Stimulated activated naive CD4-positive, alpha-beta T cell (primary cell): ENCODE measurements around the gene ASGR2.
"Not testable (repeated sequence)": the region's sequence is repeated elsewhere in the genome, so short reads cannot be mapped to it uniquely, and the experiment has no call there.

Experiments
- DNase-seq, 6 experiments: peaks; one replicate each; lab custom pipeline; 2025; lab: John Stamatoyannopoulos, UW

ASGR2 gene

DNA sequence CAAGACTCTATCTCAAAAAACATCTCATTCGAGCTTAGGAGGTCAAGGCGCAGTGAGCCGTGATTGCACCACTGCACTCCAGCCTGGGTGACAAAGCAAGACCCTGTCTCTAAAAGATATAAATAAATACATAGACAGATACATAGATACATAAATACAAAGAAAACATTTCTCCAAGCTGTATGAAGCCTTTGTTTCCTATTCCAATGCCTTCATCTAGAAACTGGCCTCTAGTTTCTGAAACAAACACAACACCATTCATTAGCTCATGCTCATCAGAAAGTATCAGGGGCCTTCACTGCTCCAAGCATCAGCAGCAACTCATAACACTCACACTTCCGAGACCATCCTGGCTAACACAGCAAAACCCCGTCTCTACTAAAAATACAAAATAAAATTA is 10.3 kb upstream of the ASGR2 start:
- no peak for DNase-seq

DNA sequence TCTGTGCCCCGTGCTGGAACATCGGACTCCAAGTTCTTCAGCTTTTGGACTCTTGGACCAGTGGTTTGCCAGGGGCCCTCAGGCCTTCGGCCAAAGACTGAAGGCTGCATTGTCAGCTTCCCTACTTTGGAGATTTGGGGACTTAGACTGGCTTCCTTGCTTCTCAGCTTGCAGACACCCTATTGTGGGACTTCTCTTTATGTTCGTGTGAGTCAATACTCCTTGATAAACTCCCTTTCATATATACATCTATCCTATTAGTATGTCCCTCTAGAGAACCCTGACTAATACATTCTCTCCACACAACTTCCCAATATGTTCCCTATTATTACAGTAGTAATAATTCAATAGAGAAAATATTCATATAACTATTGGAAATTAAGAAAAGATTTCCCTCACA is 9.2 kb upstream of the ASGR2 start:
- no peak for DNase-seq

DNA sequence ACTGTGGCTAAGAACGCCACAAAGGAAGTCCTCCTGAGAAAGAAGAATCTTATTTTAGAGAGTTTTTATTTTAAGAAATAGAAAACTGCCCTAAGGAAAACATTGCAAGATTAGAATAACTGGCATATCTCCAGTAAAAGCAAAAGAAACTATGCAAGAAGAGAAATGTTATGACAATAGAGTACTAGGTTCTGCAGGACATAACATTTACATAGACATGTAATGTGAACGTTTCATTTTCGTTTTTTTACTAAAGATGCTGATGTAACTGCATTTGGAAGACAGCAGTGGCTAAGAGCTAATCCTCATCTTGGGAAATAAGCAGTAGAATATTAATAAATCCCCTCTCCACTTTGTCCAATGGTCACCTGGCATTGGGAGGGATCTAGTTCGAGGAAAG is 7.8 kb upstream of the ASGR2 start:
- no peak for DNase-seq

DNA sequence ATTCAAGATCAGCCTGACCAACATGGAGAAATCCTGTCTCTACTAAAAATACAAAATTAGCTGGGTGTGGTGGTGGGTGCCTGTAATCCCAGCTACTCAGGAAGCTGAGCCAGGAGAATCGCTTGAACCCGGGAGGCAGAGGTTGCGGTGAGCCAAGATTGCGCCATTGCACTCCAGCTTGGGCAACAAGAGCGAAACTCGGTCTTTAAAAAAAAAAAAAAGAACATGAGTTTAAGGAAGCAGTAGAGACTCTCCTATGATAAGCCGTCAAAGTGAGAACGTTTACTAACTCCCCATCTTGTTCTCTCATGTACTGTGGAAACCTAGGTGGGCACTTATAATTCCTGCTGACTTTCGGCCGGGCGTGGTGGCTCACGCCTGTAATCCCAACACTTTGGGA is 6.0 kb upstream of the ASGR2 start:
- not testable (repeated sequence) for DNase-seq

DNA sequence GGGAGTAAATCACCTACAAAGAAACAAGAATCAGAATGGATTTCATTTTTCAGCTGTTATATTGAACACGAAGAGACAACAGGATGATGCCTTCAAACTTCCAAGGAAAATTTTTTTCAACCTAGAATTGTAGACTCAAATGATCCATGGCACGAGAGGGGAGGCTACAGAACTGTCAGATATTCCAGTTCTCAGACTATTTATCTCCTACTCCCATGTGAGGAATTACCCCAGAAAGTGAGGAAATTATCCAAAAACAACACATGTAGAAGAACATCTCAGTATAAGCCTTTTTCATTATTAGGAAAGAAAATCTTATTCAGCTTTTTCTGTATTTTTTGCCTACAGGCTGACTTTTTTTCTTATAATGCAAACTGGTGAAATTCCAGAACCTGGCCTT is 5.5 kb upstream of the ASGR2 start:
- no peak for DNase-seq

DNA sequence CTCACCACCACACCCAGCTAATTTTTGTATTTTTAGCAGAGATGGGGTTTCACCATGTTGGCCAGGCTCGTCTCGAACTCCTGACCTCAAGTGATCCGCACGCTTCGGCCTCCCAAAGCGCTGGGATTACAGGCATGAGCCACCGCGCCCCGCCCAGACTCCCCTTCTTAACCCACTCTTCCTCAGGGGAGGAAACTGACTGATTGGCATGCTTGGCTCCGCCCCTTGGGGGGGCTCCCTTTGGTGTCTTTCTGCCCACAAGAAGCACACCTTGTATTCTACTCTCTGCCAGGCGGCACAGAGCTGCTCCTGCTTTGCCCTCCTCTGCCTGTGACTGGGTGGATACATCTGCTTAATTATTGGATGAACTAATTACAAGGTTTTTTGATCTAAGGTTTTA is 4.7 kb upstream of the ASGR2 start:
- DNase-seq = no peak

DNA sequence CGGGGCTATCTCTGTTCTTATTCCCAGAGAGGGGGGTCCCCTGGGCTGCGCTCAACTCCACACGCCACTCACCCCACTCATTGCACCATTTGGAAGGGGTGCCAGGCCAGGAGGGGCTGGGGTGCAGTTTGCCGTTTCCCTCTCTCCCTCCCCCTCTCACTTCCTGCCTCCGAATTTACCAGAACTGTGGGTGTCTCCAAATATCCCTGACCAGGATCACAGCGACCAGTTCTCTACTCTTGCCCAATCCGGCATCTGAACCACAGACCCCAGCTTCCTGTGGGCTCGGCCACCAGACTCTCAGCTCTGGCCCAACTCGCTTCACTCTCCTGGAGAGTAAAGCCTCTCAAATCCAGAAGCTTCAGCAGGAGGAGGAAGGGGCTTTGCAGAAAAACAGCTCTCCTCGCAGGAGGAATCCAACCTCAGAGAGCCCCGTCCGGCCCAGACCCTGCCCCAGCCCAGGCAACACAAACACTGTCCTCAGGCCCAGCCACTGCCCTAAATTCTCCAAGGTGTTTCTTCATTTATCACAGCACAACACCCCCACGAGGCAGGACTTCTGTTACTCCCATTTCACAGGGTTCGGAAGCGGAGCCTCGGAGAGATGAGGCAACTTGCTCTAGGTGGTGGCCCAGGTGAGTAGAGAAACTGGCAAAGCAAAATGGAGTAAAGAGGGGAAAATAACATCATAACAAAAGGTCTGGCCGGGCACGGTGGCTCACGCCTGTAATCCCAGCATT is 423 bp upstream of the ASGR2 start:
- no peak for DNase-seq

DNA sequence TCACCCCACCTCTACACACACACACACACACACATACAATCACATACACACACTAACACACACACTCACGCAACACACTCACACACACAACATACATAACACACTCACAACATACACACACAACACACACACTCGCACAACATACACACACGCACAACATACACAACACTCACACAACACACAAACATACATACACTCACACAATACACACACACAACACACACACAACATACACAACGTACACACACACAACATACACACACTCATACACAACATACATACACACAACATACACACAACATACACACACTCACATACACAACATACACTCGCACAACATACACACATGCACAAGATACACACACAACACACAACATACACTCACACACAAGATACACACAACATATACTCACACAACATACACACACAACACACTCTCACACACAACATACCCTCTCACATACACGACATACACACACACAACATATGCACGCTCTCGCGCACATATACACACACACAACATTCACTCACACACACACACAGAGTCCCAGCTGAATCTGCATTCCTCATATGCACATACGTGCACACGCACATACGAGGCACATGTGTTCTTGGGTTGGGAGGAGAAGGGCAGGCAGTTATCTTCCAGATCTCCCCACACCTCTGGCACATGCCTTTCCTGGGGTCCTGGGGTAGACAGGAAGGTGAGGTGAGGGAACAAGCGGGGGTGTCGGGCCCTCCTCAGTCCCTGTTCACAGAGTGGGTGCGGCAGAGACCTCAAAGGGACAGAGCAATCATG is 1.1 kb downstream of the ASGR2 start:
- no peak for DNase-seq

DNA sequence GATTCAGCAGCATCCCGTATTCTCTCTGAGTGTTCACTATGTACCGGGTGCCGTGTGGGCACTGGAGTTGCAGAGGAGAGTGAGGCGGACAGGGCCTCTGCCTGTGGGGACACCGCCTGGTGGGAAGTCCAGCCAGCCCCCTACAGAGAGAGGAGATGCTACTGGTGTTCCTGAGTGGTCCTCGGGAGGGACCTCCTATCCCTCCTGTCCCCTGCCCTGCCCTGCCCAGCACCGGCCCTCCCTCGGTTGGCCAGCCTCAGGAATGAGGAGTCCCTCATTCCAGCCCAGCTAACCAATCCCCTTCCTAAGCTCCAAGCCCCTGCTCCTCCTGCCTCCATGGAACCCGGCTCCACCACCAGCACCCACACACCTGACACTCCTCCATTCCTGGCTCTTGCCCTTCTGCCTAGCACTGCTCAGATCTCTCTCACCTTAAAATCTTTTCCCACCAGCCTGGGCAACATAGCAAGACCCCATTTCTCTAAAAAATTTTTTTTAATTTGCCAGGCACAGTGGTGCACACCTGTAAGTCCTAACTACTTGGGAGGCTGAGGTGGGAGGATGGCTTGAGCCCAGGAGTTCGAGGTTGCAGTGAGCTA is 2.0 kb downstream of the ASGR2 start:
- no peak for DNase-seq

DNA sequence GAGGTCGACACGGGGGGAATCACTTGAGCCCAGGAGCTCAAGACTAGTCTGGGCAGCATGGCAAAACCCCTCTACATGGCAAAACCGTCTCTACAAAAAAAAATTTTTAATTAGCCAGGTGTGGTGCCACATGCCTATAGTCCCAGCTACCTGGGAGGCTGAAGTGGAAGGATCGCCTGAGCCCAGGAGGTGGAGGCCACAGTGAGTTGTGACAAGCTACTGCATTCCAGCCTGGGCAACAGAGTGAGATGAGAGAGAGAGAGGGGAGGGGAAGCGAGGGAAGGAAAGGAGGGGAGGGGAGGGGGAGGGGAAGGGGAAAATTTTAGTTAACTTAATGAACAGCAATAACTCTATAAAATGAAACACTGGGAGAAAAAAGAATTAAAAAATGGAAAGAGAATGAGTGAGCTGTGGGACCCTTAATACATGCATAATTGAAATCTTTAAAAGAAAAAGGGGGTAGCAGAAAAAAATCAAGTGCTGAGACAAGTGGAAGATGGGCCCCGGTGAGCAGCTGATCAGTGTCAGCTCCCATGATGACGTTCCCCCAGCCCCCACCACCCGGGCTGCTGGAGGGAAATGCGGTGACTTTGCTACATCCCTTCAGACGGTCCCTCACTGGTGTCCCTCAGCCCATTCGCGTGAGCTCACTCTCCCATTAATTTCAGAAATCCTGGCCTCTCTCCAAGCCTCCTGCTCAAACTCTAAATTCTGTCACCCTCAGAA is 2.7 kb downstream of the ASGR2 start:
- DNase-seq = no peak

DNA sequence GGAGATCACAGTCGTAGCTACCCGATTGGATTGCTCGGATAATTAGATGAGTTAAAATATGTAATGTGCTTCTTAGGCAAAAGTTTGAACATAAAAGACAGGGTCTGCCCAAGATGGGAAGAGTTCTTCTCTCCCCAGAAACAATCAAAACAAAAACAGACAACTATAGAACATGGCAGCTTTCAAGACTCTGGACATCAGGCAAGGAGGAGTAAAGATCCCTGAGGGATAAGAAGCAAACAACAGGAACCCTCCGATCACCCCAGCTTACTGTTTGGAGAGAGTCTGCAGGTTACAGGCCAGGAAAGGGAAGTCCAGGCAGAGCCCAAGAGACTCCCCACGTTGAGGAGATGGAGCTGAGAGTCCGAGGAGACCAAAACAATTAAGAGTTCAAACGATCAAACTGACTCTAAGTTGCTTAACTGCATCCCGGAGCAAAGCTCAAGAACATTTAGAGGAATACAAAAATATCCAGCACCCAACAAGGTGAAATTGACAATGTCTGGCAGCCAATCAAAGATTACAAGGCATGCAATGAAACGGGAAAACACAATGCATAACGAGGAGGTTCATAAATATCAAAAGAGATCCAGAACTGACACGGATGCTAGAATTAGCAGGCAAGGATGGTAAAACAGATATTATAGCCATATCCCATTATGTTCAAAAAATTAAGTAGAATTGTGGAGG is 3.9 kb downstream of the ASGR2 start:
- no peak for DNase-seq

DNA sequence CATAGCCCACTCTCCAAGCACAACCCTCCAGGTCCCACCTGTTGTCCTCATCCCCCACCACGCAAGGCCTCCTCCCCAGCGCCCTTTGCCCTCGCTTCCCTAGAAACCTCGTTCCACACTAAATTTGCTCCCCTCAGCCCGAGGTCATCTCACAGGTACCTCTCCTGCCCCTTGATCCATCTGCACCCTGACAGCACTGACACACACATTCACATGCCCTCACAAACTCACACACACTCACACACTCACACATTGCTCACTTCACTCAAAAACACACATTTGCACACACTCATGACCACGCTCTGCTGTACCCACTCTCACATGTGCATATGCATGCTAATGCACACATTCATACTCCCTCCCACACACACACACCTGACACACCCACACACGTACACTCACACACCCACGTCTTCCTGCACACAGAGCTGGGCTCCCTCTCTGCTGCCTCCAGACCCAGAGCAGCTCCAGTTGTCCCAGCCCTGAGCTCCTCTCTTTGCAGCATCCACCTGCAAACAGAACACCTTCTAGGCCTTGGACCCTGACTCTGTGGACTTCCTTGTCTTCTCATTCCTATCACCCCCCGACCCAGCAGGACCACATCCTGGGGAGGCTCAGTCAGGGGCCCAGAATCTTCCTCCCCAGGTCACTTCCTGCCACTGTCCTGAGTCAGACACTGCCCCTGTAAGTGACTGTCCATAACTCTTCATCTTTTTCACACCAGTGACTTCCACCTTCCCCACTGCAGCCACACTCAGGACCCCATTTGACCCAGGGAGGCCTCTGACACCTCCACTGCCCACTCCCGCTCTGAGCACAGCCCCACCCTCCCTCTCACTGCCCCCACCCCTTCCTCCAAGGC is 4.9 kb downstream of the ASGR2 start:
- no peak for DNase-seq

DNA sequence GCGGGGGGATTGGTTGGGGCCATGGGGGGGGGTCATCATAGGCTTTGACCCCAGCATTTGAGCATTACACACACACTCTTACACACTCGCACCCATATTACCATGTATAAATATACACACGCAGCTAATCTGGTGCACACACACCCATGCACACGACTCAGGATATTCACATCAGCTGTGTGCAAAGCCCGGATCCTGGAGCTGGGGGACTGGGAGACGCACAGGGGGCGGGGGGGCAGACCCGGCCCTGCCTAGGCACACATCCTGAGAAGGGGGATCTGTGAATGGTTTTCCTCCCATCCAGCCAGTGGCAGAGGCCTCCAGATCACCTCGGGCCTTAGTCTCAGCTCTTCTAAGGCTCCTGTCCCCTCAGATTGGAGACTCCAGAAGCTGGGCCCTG is 5.6 kb downstream of the ASGR2 start:
- no peak for DNase-seq

DNA sequence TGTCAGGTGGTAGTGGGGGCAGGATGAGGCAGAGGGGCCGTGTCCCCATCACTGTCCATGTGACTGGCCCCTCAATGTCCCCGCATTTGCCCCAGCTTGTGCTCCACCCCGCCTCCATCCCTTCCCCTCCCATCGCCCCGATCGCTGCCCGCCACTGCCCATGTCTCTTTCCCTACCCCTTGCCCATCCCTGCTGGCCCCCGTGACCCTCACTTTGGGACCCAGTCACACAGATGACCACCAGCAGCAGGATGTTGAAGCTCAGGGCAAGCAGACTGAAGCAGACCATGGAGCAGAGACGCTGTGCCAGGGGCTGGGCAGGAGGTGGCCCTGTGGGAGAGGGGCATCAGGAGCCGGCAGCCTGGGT is 6.1 kb downstream of the ASGR2 start:
- no peak for DNase-seq

DNA sequence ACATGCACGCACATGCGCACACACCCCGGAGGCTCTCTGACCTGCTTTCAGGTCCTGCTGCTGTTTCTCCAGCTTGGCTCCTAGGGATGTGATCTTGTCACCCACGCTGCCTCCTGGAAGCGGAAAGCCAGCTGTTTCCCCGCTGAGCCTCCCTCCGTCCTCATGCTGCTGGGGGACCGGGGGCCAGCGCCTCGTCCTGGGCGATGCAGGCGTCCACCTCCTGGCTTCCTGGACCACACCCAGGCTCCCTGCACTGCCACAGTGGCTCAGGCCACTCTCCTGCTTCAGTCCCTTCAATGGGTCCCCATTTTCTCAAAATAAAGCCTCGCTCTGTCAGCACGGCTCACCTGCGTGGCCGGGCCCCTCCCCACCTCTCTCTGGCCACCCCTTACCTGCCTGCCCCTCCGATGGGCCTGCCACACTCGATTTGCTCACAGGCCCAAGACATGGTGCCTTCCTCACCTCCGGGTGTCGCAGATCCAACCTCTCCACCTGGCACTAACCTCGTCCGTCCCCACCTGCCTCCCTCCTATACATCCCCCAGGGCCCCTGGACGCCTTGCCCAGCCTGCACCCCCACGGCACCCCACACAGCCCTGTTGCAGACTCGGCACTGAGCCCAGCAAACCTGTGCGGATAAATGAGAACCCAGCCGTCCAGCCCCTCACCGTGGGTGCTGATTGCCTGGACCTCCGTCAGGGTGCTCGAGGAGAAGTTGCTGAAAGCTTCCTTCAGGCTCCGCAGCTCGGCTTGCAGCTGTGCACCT is 6.6 kb downstream of the ASGR2 start:
- no peak for DNase-seq

DNA sequence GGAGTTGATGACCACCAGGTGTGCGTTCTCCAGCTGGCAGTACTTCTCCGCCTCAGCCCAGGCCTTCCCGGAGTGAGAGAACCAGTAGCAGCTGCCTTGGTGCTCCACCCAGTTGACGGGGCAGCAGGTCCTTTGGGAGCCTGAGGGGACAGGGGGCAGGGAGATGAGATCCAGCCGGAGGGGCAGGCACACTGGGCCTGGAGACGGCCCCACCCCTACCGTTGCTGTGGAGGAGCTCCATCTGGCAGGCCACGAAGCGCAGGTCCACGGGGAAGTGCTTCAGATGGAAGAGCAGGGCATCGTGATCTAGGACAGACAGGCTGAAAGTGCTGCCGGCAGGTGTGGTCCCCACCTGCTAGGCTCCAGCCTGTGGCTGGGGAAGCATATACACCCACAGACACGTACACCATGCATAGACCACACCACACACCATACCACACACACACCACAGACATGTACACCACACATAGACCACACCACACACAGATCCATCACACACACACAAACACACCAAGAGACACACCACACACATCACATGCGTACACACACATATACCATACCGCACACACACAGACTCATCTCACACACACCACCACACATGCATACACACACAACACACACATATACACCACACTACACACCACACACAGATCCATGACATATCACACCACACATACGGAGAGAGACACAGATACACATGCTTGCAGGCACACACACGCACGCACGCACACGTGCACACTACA is 7.4 kb downstream of the ASGR2 start:
- no peak for DNase-seq

DNA sequence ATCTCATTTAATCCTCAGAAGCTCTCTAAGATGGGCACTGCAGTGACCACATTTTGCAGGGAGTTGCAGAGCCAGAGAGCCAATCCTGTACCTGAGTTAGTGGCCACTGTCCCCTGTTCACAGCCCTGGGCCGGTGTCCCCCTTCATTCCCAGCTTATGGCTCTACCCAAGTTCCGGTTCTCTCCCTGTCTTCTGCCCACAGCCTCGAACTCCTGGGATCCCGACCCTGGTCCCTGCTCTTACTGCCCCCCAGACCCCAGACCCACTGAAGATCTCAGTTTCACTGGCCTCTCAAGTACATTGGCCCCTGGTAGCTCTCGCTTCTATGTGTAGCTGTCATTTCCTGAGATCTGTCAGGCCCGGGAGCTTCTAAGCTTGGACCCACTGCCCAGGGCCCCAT is 12.2 kb downstream of the ASGR2 start:
- no peak for DNase-seq

DNA sequence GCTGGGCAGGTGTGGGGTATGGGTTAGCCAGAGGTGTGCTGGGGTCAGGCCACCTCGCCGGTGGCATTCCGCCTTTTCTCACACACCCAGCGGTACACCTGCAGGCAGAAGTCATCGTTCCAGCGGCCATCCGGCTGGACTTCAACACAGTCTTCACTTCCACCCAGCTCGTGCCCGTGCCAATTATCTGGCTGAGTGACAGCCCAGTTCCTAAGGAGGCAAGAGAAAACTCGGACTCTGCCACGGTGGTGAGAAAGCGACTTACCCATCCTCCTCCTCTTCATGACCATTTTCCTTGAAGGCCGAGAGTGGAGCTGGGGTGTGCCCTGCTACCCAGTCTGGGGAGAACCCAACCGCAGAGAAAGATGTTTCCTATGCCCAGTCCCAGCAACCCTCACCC is 13.1 kb downstream of the ASGR2 start:
- DNase-seq = no peak

DNA sequence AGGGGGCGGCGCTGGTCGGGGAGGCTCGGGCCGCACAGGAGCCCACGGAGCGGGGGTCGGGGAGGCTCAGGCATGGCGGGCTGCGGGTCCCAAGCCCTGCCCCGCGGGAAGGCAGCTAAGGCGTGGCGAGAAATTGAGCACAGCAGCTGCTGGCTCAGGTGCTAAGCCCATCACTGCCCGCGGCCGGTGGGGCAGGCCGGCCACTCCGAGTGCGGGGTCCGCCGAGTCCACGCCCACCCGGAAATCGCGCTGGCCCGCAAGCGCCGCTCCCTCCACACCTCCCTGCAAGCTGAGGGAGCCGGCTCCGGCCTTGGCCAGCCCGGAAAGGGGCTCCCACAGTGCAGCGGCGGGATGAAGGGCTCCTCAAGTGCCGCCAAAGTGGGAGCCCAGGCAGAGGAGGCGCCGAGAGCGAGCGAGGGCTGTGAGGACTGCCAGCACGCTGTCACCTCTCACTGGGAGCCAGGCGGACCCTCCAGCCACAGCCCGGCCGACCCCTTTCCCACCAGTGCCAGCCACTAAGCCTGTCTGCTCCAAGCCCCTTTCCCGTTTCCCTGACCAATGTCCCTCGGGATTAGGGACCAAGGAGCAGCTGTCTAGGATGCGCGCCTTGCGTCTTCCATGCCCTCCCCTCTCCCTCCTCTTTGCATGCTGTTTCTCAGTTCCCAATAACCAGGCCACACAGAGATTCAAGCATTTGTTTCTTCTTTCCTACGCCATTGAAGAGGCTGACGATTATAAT is 13.8 kb downstream of the ASGR2 start:
- DNase-seq = not testable (repeated sequence)
